Fibroblast of lung (primary cell): ENCODE measurements around the gene MACROD2. TPM values are rescaled to one million over a fixed set of nuclear protein-coding genes. Genes with fewer than 3 reads are reported as not detected.

ENCODE experiments used
- DNase-seq, 2 donors: peaks; one replicate each; pipeline versions ENCODE4 v3.0.0 to v3.0.0-alpha.2; 2010; ENCODE audit warnings: low read depth in 2 of 2
- H2AFZ ChIP-seq: 2 replicates; pipeline ENCODE4 v1.5.1; 2012; ENCODE audit warnings: low read length, control low read depth, inconsistent platforms
- H3K27ac ChIP-seq: 2 replicates; pipeline ENCODE4 v1.5.1; 2011; ENCODE audit warnings: low read length, control low read depth; ENCODE audit not compliant: insufficient read depth
- H3K27me3 ChIP-seq: 2 replicates; pipeline ENCODE4 v1.5.1; 2011; ENCODE audit warnings: mild to moderate bottlenecking, low read length; ENCODE audit not compliant: control insufficient read depth, insufficient read depth
- H3K36me3 ChIP-seq: 2 replicates; pipeline ENCODE4 v1.5.1; 2011; ENCODE audit warnings: low read length; ENCODE audit not compliant: control insufficient read depth, insufficient read depth
- H3K4me1 ChIP-seq: 2 replicates; pipeline ENCODE4 v1.5.1; 2011; ENCODE audit warnings: low read length; ENCODE audit not compliant: control insufficient read depth, insufficient read depth; ENCODE audit errors: extremely low read depth
- H3K4me2 ChIP-seq: 2 replicates; pipeline ENCODE4 v1.5.1; 2011; ENCODE audit warnings: low read length, control low read depth; ENCODE audit not compliant: insufficient read depth; ENCODE audit errors: extremely low read depth
- H3K4me3 ChIP-seq, 4 experiments: fragments of 200-600 bp in 1 of 4; sonication (generic) in 1 of 4; replicated peaks in 1 of 4; 2 replicates each; pipeline ENCODE4 v1.5.1; 2011 to 2016; ENCODE audit warnings: low read length in 4 of 4, low read depth in 3 of 4, mild to moderate bottlenecking in 3 of 4, control low read depth in 2 of 4, inconsistent platforms in 1 of 4, mixed read lengths in 1 of 4; ENCODE audit not compliant: insufficient read depth in 1 of 4; ENCODE audit errors: control extremely low read depth in 1 of 4
- H3K79me2 ChIP-seq: 2 replicates; pipeline ENCODE4 v1.5.1; 2012; ENCODE audit warnings: mild to moderate bottlenecking, low read length, inconsistent platforms; ENCODE audit not compliant: control insufficient read depth, insufficient read depth
- H3K9ac ChIP-seq: 2 replicates; pipeline ENCODE4 v1.5.1; 2011; ENCODE audit warnings: mild to moderate bottlenecking, low read length, control low read depth; ENCODE audit not compliant: insufficient read depth
- H3K9me3 ChIP-seq: 2 replicates; pipeline ENCODE4 v1.5.1; 2012; ENCODE audit warnings: low read depth, low read length; ENCODE audit not compliant: control insufficient read depth, insufficient read depth
- H4K20me1 ChIP-seq: 2 replicates; pipeline ENCODE4 v1.5.1; 2011; ENCODE audit warnings: low read length; ENCODE audit not compliant: control insufficient read depth, insufficient read depth; ENCODE audit errors: extremely low read depth
- CTCF ChIP-seq, 2 donors: IDR thresholded peaks in 1 of 2; conservative IDR thresholded peaks in 1 of 2; 1 replicate in 1 of 2; 2 replicates in 1 of 2; pipeline ENCODE4 v1.5.1; 2011 to 2012; ENCODE audit warnings: low read length in 2 of 2, control low read depth in 1 of 2, inconsistent platforms in 1 of 2, low read depth in 1 of 2, mild to moderate bottlenecking in 1 of 2
- EZH2 ChIP-seq: IDR thresholded peaks from 2 replicates; pipeline ENCODE4 v1.5.1; 2012; ENCODE audit warnings: low read length, control low read depth, mild to moderate bottlenecking; ENCODE audit errors: missing control alignments
- polyA plus RNA-seq, 2 donors: library from polyadenylated mRNA; depleted of rRNA in 1 of 2; stranded (reverse) in 1 of 2; unstranded in 1 of 2; fragments of >200 nt; gene quantifications; 2 replicates each; pipeline ENCODE4 v1.2.1, GENCODE V29; 2011 to 2012; ENCODE audit warnings: missing spikeins in 1 of 2
- total RNA-seq: library from RNA; depleted of rRNA; stranded (reverse); fragments of >200 nt; gene quantifications from 2 replicates; pipeline ENCODE4 v1.2.1, GENCODE V29; 2014

MACROD2 gene
- total and polyA plus RNA-seq, 2 donors (not counting 1 experiment from before 2014, with no cell fraction given), result 0.54 to 1.7 TPM

DNA sequence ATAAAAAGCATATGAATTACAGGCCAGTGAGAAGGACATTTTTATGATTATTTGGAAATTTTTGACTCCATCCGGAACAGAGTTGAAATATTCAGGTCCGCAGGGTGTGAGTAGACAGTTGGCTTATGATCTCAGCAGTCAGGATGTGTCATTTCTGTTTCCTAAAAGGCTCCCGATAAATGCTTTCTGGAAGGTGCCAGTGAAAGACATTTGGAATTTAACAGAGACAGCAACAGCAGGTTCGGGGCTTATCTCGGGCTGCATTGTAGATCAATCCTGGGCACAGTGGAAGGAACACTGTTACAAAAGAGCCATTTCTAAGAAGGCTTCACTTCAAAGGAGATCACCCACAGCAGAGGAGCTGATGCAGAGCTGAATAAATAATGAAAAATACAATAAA is 1643.5 kb downstream of the MACROD2 start:
- Histone ChIP-seq H3K27me3 (no peaks in the 10 kb centered on the region), H4K20me1 (no peaks in the 10 kb centered on the region), H3K4me3 (no peak overlapping the region), H3K79me2 (no peaks in the 10 kb centered on the region), H3K9me3 (no peaks in the 10 kb centered on the region), H2AFZ (no peak overlapping the region), H3K4me1 (no peaks in the 10 kb centered on the region), H3K36me3 (no peaks in the 10 kb centered on the region), H3K4me2 (no peak overlapping the region), H3K27ac (no peak overlapping the region), H3K9ac (no peak overlapping the region)
- no peak for TF ChIP-seq EZH2
- no peak for TF ChIP-seq CTCF (conservative IDR thresholded peaks at IDR 0.05 in 1 of 2, IDR thresholded peaks at IDR 0.05 in 1 of 2; ENCODE audit: low read depth in 1 of 2, low read length in 2 of 2)
- DNase-seq, result no peak

DNA sequence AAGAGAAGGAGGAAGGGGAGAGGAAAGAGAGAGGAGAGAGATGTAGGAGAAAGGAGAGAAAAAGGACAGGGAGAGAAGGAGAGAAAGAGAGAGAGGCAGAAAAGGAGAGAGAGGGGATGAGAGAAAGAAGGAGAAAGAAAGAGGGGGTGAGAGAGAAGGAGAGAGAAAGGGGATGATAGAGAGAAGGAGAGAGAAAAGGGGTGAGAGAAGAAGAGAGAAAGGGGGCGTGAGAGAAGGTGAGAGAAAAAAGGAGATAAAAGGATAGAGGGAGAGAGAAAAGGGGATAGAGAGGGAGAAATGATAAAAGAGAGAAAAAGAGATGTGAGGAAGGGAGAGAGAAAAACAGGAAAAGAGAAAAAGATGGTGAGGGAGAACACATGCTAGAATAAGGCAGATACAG is 1644.5 kb downstream of the MACROD2 start:
- DNase-seq, result no peak
- Histone ChIP-seq H4K20me1 (no peaks in the 10 kb centered on the region), H3K79me2 (no peaks in the 10 kb centered on the region), H3K4me1 (no peaks in the 10 kb centered on the region), H3K9me3 (no peaks in the 10 kb centered on the region), H3K27me3 (no peaks in the 10 kb centered on the region), H3K36me3 (no peaks in the 10 kb centered on the region), H2AFZ (no peak overlapping the region), H3K9ac (no peak overlapping the region), H3K4me2 (no peak overlapping the region), H3K4me3 (no peak overlapping the region), H3K27ac (no peak overlapping the region)
- TF ChIP-seq CTCF (conservative IDR thresholded peaks at IDR 0.05 in 1 of 2, IDR thresholded peaks at IDR 0.05 in 1 of 2; ENCODE audit: low read depth in 1 of 2, low read length in 2 of 2), result no peak
- TF ChIP-seq EZH2, result no peak

- Histone ChIP-seq H3K4me3 (no peak overlapping the region), H3K27ac (no peak overlapping the region), H4K20me1 (no peaks in the 10 kb centered on the region), H3K9ac (no peak overlapping the region), H3K27me3 (no peaks in the 10 kb centered on the region), H3K36me3 (no peaks in the 10 kb centered on the region), H2AFZ (no peak overlapping the region), H3K4me1 (no peaks in the 10 kb centered on the region), H3K4me2 (no peak overlapping the region), H3K9me3 (no peaks in the 10 kb centered on the region), H3K79me2 (no peaks in the 10 kb centered on the region)
- no peak for TF ChIP-seq EZH2
- no peak for TF ChIP-seq CTCF (conservative IDR thresholded peaks at IDR 0.05 in 1 of 2, IDR thresholded peaks at IDR 0.05 in 1 of 2; ENCODE audit: low read depth in 1 of 2, low read length in 2 of 2)
- DNase-seq, result no peak
These were observed 1646.8 kb downstream of the MACROD2 start for GRCh38 chr20:15642109-15642508.
